Right cardiac atrium (tissue), 5 donors: ENCODE measurements around the gene CEACAM18. TPM values are rescaled to one million over a fixed set of nuclear protein-coding genes. Genes with fewer than 3 reads are reported as not detected.

Experiments used
- ATAC-seq, 2 donors: fragments of 200-7000 bp; cut with Tn5 transposase; one replicate each; pipeline versions ENCODE4 v1.8.0 to v1.9.1; 2020; ENCODE audit warnings: moderate library complexity in 2 of 2, mild to moderate bottlenecking in 1 of 2
- DNase-seq, 3 donors: peaks; one replicate each; pipeline ENCODE4 v3.0.0-alpha.2; 2020
- H3K27ac ChIP-seq: one replicate; pipeline ENCODE4 v1.5.1; 2013; ENCODE audit warnings: mild to moderate bottlenecking, low read length, control low read depth, moderate library complexity
- H3K27me3 ChIP-seq: one replicate; pipeline ENCODE4 v1.6.1; 2013; ENCODE audit not compliant: control insufficient read depth, insufficient read depth
- H3K4me1 ChIP-seq: one replicate; pipeline ENCODE4 v1.6.1; 2013; ENCODE audit warnings: low read length; ENCODE audit not compliant: control insufficient read depth, insufficient read depth
- H3K4me3 ChIP-seq: one replicate; pipeline ENCODE4 v1.5.1; 2013; ENCODE audit warnings: low read length, control low read depth
- H3K9me3 ChIP-seq: one replicate; pipeline ENCODE4 v1.6.1; 2013; ENCODE audit warnings: low read length; ENCODE audit not compliant: control insufficient read depth
- WGBS: extraction: QIAGEN DNeasy Blood & Tissue Kit; methylation state at CpG from one replicate; pipeline ENCODE4 v1.1.7; 2013; 5-methylcytosine and 5-hydroxymethylcytosine counted together
- intact Hi-C, 4 donors: fragments of 100-400 bp; cut with DNase I; formaldehyde crosslinking; loops; one replicate each; pipeline versions ENCODE4 v1.11.0 to v1.14.0; 2022 to 2023
- polyA plus RNA-seq: library from polyadenylated mRNA; stranded (reverse); fragments of 200-250 nt; gene quantifications from one replicate; pipeline ENCODE4 v1.2.3, GENCODE V29; 2013
- total RNA-seq, 4 donors: library from RNA; stranded (reverse); fragmentation: NEBNext Ultra II Directional; extraction: Animal tissue kit (Norgen Biotek cat#: 25700); gene quantifications; one replicate each; pipeline ENCODE4 v1.2.1, GENCODE V29; 2021
- donor health status: healthy with polysubstance abuse.
- donor health status: DM: no; HTN: yes; CAD: no.
- donor health status: DM: no; HTN: no; CAD: no.
- donor health status: DM: no; HTN: yes; CAD: no; lungs with severe emphysema.
- donor health status: DM: yes; HTN: yes; CAD: no.

Gene CEACAM18
- total and polyA plus RNA-seq, 5 donors = not detected

- DNase-seq = no peak
- no peaks in the 10 kb centered on the region for H3K27me3 ChIP-seq
- ATAC-seq = no peak
- intact Hi-C loops = no loop called here
- H3K4me1 ChIP-seq = no peaks in the 10 kb centered on the region
- H3K4me3 ChIP-seq = no peak overlapping the region
- H3K9me3 ChIP-seq = no peaks in the 10 kb centered on the region
- 74% methylated on average over 7 of the region's 7 CpGs for WGBS
- no peak overlapping the region for H3K27ac ChIP-seq
Measured at GRCh38 chr19:51448011-51448410, 30.3 kb upstream of the CEACAM18 start.

GRCh38 chr19:51448411-51449016, 29.8 kb upstream of the CEACAM18 start:
- H3K4me1 ChIP-seq = no peaks in the 10 kb centered on the region
- H3K9me3 ChIP-seq = no peaks in the 10 kb centered on the region
- no peak overlapping the region for H3K27ac ChIP-seq
- intact Hi-C loops = no loop called here
- DNase-seq = no peak
- 56% methylated on average over 13 of the region's 13 CpGs for WGBS
- ATAC-seq = no peak
- no peak overlapping the region for H3K4me3 ChIP-seq
- no peaks in the 10 kb centered on the region for H3K27me3 ChIP-seq

DNA sequence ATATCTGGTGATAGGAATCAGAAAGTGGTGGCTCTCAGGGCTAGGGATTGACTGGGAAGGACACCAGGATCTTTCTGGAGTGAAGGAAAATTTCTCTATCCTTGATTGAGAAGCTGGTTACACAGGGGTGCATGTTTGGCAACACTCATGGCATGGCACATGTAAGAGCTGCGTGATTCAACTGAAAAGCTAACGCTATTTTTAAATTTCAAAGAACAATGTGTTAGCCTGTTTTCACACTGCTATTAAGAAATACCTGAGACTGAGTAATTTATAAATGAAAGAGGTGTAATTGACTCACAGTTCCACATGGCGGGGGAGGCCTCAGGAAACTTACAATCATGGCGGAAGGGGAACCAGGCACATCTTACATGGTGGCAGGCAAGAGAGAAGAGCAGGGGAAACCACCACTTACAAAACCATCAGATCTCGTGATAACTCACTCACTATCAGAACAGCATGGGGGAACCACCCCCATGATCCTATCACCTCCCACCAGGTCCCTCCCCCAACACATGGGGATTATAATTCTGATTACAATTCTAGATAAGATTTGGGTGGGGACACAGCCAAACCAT, 27.5 kb upstream of the CEACAM18 start:
- no peaks in the 10 kb centered on the region for H3K9me3 ChIP-seq
- no peak overlapping the region for H3K4me3 ChIP-seq
- 80% methylated on average over 5 of the region's 5 CpGs for WGBS
- DNase-seq = no peak
- H3K4me1 ChIP-seq = no peaks in the 10 kb centered on the region
- H3K27ac ChIP-seq = no peak overlapping the region
- intact Hi-C loops = no loop called here
- ATAC-seq = no peak
- no peaks in the 10 kb centered on the region for H3K27me3 ChIP-seq

- intact Hi-C loops = no loop called here
- Histone ChIP-seq H3K4me3 (no peak overlapping the region), H3K27ac (no peak overlapping the region), H3K4me1 (peaks cover 4% of the 10 kb centered on the region), H3K9me3 (no peaks in the 10 kb centered on the region), H3K27me3 (no peaks in the 10 kb centered on the region)
- WGBS = 71% methylated on average over 11 of the region's 11 CpGs
- DNase-seq = no peak
- no peak for ATAC-seq
Measured at GRCh38 chr19:51456541-51457290, 21.6 kb upstream of the CEACAM18 start.

DNA sequence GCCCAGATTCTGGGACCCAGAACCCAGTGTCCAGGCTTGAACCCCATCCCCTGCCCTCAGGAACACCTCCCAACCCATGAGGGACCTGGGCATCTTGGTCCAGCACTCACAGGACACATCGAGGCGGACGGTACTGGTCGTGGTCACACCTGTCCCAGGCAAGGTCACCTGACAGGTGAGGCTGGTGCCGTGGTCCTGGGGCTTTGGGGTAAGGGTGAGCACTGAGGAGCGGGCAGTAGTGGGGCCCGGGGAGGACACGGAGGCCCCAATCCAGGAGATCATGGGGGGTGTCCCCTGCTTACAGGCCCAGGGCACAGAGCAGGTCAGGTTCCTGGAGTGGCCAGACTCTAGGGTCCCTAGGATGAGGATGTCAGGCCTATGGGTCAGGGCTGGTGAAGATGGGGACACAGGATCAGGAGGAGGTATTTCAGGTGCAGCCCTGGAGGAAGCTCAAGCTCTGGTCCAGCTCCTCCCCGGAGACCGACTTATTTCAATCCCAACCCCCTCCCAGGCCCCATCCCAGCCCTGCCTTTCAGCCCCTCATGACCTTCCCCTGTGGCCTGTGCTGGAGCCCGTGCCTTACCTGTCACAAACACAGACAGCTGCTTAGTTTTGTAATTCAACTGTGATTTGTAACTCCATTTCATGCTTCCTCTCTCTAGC, 20.9 kb upstream of the CEACAM18 start:
- H3K9me3 ChIP-seq = no peaks in the 10 kb centered on the region
- DNase-seq (no peak), ATAC-seq (no peak)
- no peaks in the 10 kb centered on the region for H3K27me3 ChIP-seq
- H3K27ac ChIP-seq = no peak overlapping the region
- 82% methylated on average over 11 of the region's 11 CpGs for WGBS
- no peak overlapping the region for H3K4me3 ChIP-seq
- intact Hi-C loops = no loop called here
- peaks cover 4% of the 10 kb centered on the region for H3K4me1 ChIP-seq

DNA sequence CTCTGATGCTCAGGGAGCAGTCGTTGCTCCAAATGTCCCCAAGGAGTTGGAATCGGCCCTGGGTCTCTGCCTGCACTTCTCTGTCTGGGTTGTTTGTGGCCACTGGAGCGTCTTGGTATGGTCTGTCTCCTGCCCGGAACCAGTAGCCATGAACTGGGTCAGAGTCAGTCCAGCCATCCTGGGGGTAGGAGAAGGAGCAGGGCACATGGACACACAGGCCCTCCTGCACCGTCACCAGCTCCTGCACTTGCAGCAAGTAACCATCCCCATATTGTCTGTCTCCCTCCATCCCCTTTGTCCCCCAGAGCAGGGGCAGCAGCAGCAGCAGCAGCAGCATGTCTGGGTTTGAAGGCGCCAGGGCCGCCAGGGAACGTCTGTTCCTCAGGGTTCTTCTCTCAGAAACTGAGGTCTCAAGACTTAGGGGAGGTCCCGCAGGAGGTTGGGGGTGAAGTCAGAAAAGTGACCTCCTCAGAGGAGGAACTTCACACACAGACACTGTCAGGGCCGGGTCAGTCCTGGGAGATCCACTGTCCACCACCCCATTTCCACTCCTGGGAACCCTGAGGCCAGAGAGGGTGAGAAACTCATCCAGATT, 20.2 kb upstream of the CEACAM18 start, which contains the start of gene SIGLEC8:
SIGLEC8 (minus strand) TSS at position 404 of the 595 bp plus-strand sequence; CDS start at position 337, 67 bp downstream.
- H3K9me3 ChIP-seq = no peaks in the 10 kb centered on the region
- intact Hi-C loops = no loop called here
- H3K27me3 ChIP-seq = no peaks in the 10 kb centered on the region
- WGBS = 63% methylated on average over 10 of the region's 10 CpGs
- no peak for ATAC-seq
- H3K27ac ChIP-seq = no peak within 1 kb of the TSS
- H3K4me3 ChIP-seq = no peak within 1 kb of the TSS
- H3K4me1 ChIP-seq = peaks cover 4% of the 10 kb centered on the region
- no peak for DNase-seq

- intact Hi-C loops = no loop called here
- 75% methylated on average over 14 of the region's 14 CpGs for WGBS
- Histone ChIP-seq H3K27ac (no peak overlapping the region), H3K4me3 (no peak overlapping the region), H3K4me1 (peaks cover 4% of the 10 kb centered on the region), H3K27me3 (no peaks in the 10 kb centered on the region), H3K9me3 (no peaks in the 10 kb centered on the region)
- ATAC-seq = no peak
- DNase-seq = no peak
Measured at GRCh38 chr19:51458899-51459505, 19.3 kb upstream of the CEACAM18 start.

DNA sequence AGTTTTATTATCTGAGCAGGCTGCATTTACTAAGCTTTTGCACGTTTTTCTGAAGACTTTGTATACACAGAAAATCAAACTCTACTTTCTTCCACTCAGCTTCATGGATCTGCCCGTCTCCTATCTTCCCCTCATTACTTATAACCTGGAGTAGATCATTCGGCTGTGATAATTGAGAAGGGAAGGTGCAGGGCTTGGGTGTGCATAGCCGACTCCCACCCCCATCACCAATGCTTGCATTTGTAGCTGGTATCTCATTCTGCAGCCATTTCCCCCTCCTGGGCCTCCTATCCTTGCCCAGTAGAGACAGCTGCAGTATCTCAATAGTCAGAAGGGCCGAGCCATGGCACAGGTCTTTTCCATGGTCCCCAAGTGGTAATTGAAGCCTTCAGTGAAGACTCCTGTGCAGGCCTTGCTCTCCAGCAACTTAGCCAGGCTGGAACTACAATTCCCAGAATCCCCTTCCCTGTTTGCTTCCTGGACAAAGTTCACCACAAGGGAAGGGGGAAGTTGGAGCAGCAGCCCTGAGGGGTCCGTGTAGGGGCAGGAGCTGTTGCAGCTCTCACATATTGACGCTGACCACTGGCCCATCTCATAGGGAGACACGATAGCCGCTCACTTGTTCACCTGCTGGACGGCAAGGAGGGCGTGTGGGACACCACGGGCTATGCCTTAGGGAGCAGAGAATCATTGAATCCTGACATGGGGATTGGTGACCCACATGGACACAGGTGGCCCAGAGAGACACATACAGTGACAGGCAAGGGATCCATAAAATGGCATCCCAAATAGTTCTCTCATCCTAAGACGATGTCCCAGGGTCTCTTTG, 18.0 kb upstream of the CEACAM18 start:
- H3K27me3 ChIP-seq = no peaks in the 10 kb centered on the region
- intact Hi-C loops = no loop called here
- ATAC-seq (no peak), DNase-seq (no peak)
- no peak overlapping the region for H3K27ac ChIP-seq
- H3K9me3 ChIP-seq = no peaks in the 10 kb centered on the region
- WGBS = 61% methylated on average over 13 of the region's 13 CpGs
- H3K4me1 ChIP-seq = peaks cover 4% of the 10 kb centered on the region
- H3K4me3 ChIP-seq = no peak overlapping the region

DNA sequence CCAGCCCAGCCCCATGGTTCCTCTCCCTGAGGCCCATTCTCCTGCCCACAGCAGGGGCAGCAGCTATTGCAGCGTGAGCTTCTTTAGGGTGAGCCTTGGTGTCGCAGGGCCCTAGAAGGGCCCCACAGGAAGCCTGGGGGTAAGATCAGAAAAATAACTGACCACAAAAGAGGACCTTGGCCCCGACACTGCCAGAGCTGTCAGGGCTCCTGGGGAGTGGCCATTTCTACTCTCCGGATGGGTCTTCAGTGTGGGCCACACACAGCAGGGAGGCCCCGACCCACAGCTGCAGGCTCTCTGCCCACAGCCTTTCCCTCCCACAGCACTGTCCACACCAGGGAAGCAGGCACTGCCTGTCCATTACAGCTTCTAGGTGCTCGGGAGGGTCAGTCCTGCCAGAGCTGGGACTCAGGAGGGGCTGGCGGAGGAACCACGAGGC, 16.6 kb upstream of the CEACAM18 start:
- intact Hi-C loops = no loop called here
- no peaks in the 10 kb centered on the region for H3K9me3 ChIP-seq
- peaks cover 4% of the 10 kb centered on the region for H3K4me1 ChIP-seq
- peak; percentile 26 to 38 for ATAC-seq
- no peak overlapping the region for H3K27ac ChIP-seq
- WGBS = 65% methylated on average over 8 of the region's 8 CpGs
- no peak overlapping the region for H3K4me3 ChIP-seq
- H3K27me3 ChIP-seq = no peaks in the 10 kb centered on the region
- DNase-seq = no peak

DNA sequence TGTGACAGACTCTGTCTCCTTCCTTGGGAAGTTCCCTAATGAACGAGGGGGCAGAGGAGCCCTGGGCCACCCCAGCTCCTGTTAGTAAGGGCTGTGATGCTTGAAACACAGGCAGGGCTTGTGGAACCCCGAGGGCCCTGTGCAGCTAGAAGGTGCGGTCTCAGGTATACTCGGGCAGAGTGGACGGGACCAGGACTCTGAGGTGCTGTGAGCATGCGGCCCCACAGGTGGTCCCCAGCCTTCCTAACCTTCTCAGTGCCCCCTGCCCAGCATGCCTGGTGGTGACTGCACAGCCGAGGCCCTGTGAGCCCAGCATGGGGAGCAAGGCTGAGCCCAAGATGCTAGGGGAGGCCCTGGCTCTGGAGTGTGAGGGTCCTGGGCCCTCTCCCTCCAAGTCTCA, 16.1 kb upstream of the CEACAM18 start:
- Histone ChIP-seq H3K4me3 (no peak overlapping the region), H3K27ac (no peak overlapping the region), H3K4me1 (peaks cover 4% of the 10 kb centered on the region), H3K27me3 (no peaks in the 10 kb centered on the region), H3K9me3 (no peaks in the 10 kb centered on the region)
- ATAC-seq = peak in 1 of 2 donors; percentile 22
- DNase-seq = no peak
- 77% methylated on average over 7 of the region's 7 CpGs for WGBS
- intact Hi-C loops = no loop called here
